HepG2 (cell line): ENCODE measurements around the gene FCAMR. TPM values are rescaled to one million over a fixed set of nuclear protein-coding genes. Genes with fewer than 3 reads are reported as not detected.

Experiments used
- ATAC-seq: fragments of 200-7000 bp; cut with Tn5 transposase; 3 replicates; pipeline ENCODE4 v1.9.1; 2020; ENCODE audit warnings: mild to moderate bottlenecking, moderate library complexity
- BruUV-seq: library from RNA; stranded (reverse); fragments of 400-500 nt; replicated peaks from 2 replicates; lab custom pipeline; 2021; lab: Mats Ljungman, UMichigan
- CTCF ChIA-PET: fragments of 300-600 bp; formaldehyde crosslinking; extraction: SDS; loops from one replicate; lab custom pipeline; 2021; ENCODE audit warnings: low total read pairs, inconsistent platforms, low intra/inter-chr PET ratio; lab: Yijun Ruan, JAX
- POLR2A ChIA-PET: fragments of 350-600 bp; sonication (Branson Sonifier 250); formaldehyde crosslinking; loops from one replicate; lab custom pipeline; 2020; ENCODE audit warnings: antibody characterized with exemption, inconsistent platforms; lab: Yijun Ruan, JAX
- DNase-seq: peaks from one replicate; pipeline ENCODE4 v3.0.0-alpha.2; 2015; ENCODE audit warnings: low spot score
- FAIRE-seq: peaks from 3 replicates; lab custom pipeline; 2011; peaks lifted over from hg19 to GRCh38; lab: Jason Lieb, UNC
- H2AFZ ChIP-seq: one replicate; pipeline ENCODE4 v1.6.1; 2011; ENCODE audit warnings: low read length, inconsistent platforms
- H3K27ac ChIP-seq: fragments of 300-600 bp; 3 replicates; pipeline ENCODE4 v1.8.0; 2011; ENCODE audit warnings: mixed run types, mild to moderate bottlenecking, mixed read lengths, low read length, inconsistent platforms; ENCODE audit not compliant: insufficient read depth; ENCODE audit errors: extremely low read length
- H3K27me3 ChIP-seq, 2 experiments: fragments of 200-600 bp in 1 of 2; 2 replicates in 1 of 2; 3 replicates in 1 of 2; pipeline versions ENCODE4 v1.6.0 to v1.8.0; 2011; ENCODE audit warnings: low read length in 2 of 2, mild to moderate bottlenecking in 2 of 2, moderate library complexity in 2 of 2, inconsistent platforms in 1 of 2; ENCODE audit not compliant: insufficient read depth in 2 of 2, control insufficient read depth in 1 of 2
- H3K36me3 ChIP-seq, 2 experiments: fragments of 200-600 bp in 1 of 2; replicated peaks in 1 of 2; 2 replicates in 1 of 2; 3 replicates in 1 of 2; pipeline versions ENCODE4 v1.5.1 to v1.8.0; 2011; ENCODE audit warnings: low read length in 2 of 2, inconsistent platforms in 1 of 2; ENCODE audit not compliant: insufficient read depth in 2 of 2, control insufficient read depth in 1 of 2
- H3K4me1 ChIP-seq: 2 replicates; pipeline ENCODE4 v1.5.1; 2012; ENCODE audit warnings: low read length, inconsistent platforms; ENCODE audit not compliant: insufficient read depth
- H3K4me2 ChIP-seq: 2 replicates; pipeline ENCODE4 v1.6.0; 2011; ENCODE audit warnings: low read depth, low read length, inconsistent platforms
- H3K4me3 ChIP-seq, 3 experiments: fragments of 200-600 bp in 1 of 3; sonication (generic), shearing (Covaris generic) in 1 of 3; replicated peaks in 1 of 3; 2 replicates each; pipeline ENCODE4 v1.5.1; 2011 to 2016; ENCODE audit warnings: low read length in 3 of 3, inconsistent platforms in 2 of 3, low read depth in 2 of 3, mild to moderate bottlenecking in 2 of 3, control low read depth in 1 of 3, mixed read lengths in 1 of 3; ENCODE audit not compliant: insufficient read depth in 1 of 3
- H3K79me2 ChIP-seq: one replicate; pipeline ENCODE4 v1.6.1; 2011; ENCODE audit warnings: low read length, inconsistent platforms; ENCODE audit not compliant: insufficient read depth
- H3K9ac ChIP-seq: 2 replicates; pipeline ENCODE4 v1.6.0; 2011; ENCODE audit warnings: mild to moderate bottlenecking, low read depth, low read length, inconsistent platforms; ENCODE audit not compliant: insufficient read depth
- H3K9me3 ChIP-seq: 2 replicates; pipeline ENCODE4 v1.5.1; 2012; ENCODE audit warnings: mild to moderate bottlenecking, low read length
- H4K20me1 ChIP-seq: 2 replicates; pipeline ENCODE4 v1.6.0; 2011; ENCODE audit warnings: inconsistent platforms, mild to moderate bottlenecking, low read length, moderate library complexity; ENCODE audit not compliant: insufficient read depth
- BRCA1 ChIP-seq: sonication (generic); formaldehyde crosslinking; IDR thresholded peaks from 2 replicates; pipeline ENCODE4 v1.4.0; 2020; ENCODE audit warnings: missing genetic modification reagents
- CEBPB ChIP-seq: IDR thresholded peaks from 2 replicates; pipeline ENCODE4 v1.6.1; 2011; ENCODE audit warnings: low read depth, low read length, improper control_type of control experiment, borderline replicate concordance
- POLR2AphosphoS5 ChIP-seq: IDR thresholded peaks from 2 replicates; pipeline ENCODE4 v1.6.1; 2012; ENCODE audit warnings: low read depth, low read length
- RAD51 ChIP-seq: fragments of 450-650 bp; IDR thresholded peaks from 2 replicates; pipeline ENCODE4 v1.6.1; 2016; ENCODE audit warnings: borderline replicate concordance
- RELA ChIP-seq: sonication (generic); formaldehyde crosslinking; IDR thresholded peaks from 2 replicates; pipeline ENCODE4 v1.4.0; 2020; ENCODE audit warnings: missing genetic modification reagents
- SMARCE1 ChIP-seq: fragments of 450-650 bp; IDR thresholded peaks from 2 replicates; pipeline ENCODE4 v1.6.1; 2017; ENCODE audit warnings: borderline replicate concordance
- THAP11 ChIP-seq: IDR thresholded peaks from 2 replicates; pipeline ENCODE4 v1.6.1; 2016; ENCODE audit warnings: missing biosample characterization, missing genetic modification reagents
- WGBS: methylation state at CpG from one replicate; pipeline ENCODE4 v1.1.6; 2017; ENCODE audit warnings: low lambda C conversion rate; 5-methylcytosine and 5-hydroxymethylcytosine counted together
- in situ Hi-C: cut with HindIII; loops from 2 replicates; pipeline ENCODE4 v1.10.0; 2017; ENCODE audit warnings: low pct_unique_long_range_greater_than_20kb; ENCODE audit not compliant: extremely low pct_ligation_motif_present
- intact Hi-C: fragments of 100-400 bp; cut with micrococcal nuclease; formaldehyde crosslinking; loops from one replicate; pipeline ENCODE4 v1.10.0; 2022; ENCODE audit not compliant: unreplicated experiment
- polyA plus RNA-seq, 8 experiments: library from polyadenylated mRNA; depleted of rRNA in 3 of 8; stranded (reverse) in 7 of 8; unstranded in 1 of 8; fragments of >200 nt; fragmentation: Illumina TruSeq in 4 of 8; extraction: Trizol in 4 of 8; gene quantifications; 2 replicates each; pipeline versions ENCODE4 v1.2.1 to v1.2.3, GENCODE V29; 2011 to 2016; ENCODE audit warnings: low read depth in 4 of 8, missing spikeins in 1 of 8, mixed read lengths in 1 of 8; ENCODE audit not compliant: insufficient read depth in 1 of 8
- total RNA-seq, 5 experiments: library from RNA; depleted of rRNA; stranded (reverse); fragments of >200 nt; fragmentation: Illumina TruSeq; extraction: Trizol; gene quantifications; 2 replicates each; pipeline ENCODE4 v1.2.3, GENCODE V29; 2016; ENCODE audit warnings: low read depth in 1 of 5
- TF ChIP-seq, protein P1 (sequence below): sonication (generic); formaldehyde crosslinking; IDR thresholded peaks from 2 replicates; pipeline ENCODE4 v1.5.0; 2020; ENCODE audit warnings: missing genetic modification reagents
- TF ChIP-seq, protein P2 (sequence below): sonication (generic); formaldehyde crosslinking; IDR thresholded peaks from 2 replicates; pipeline ENCODE4 v1.5.0; 2020; ENCODE audit warnings: mild to moderate bottlenecking, missing genetic modification reagents, borderline replicate concordance
- TF ChIP-seq, protein P3 (sequence below): sonication (generic); formaldehyde crosslinking; conservative IDR thresholded peaks from 2 replicates; pipeline ENCODE4 v1.4.0; 2020; ENCODE audit warnings: mild to moderate bottlenecking, missing genetic modification reagents, moderate library complexity
- TF ChIP-seq, protein P4 (sequence below): sonication (generic); formaldehyde crosslinking; IDR thresholded peaks from 2 replicates; pipeline ENCODE4 v1.9.0; 2022; ENCODE audit warnings: missing genetic modification reagents, mild to moderate bottlenecking, borderline replicate concordance
- TF ChIP-seq, protein P5 (sequence below): sonication (generic); formaldehyde crosslinking; IDR thresholded peaks from 2 replicates; pipeline ENCODE4 v1.5.1; 2020; ENCODE audit warnings: missing genetic modification reagents, mild to moderate bottlenecking, borderline replicate concordance

The FCAMR gene
- total and polyA plus RNA-seq, 2 of the 13 experiments (the other 11 are each of a cell fraction or from before 2014, with no cell fraction given), result not detected

DNA sequence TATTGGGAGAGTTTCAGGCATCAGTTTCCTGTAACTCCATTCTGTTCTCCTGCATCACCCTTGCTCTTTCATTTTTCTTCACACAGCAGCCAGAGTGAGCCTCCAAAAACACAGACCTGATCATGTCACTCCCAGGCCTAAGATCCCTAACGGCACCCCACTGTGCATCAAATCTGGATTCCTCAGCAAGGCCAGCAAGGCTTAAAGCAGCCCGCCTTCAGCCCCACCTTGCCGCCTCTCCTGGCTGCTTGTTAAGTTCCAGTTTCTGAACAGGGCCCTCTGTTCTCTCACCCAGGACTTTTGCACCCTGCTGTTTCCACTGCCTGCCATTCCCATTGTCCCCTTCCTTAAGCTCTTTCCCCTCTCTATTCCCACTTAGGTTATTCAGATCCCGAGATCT, 33.0 kb upstream of the FCAMR start:
- CTCF ChIA-PET, result no interaction called here
- Histone ChIP-seq H3K27me3 (no peaks in the 10 kb centered on the region), H3K4me1 (peaks cover 61% of the 10 kb centered on the region), H3K9me3 (no peaks in the 10 kb centered on the region), H3K4me3 (peak overlapping the region in 2 of 3 experiments; percentile 18 to 51; a peak in 3 of 6 replicates), H3K9ac (peak overlapping the region; percentile 37; the same call in 1 of the 2 replicates), H3K4me2 (peak overlapping the region; percentile 70), H3K79me2 (no peaks in the 10 kb centered on the region), H2AFZ (peak overlapping the region; percentile 79), H3K27ac (no peak overlapping the region), H3K36me3 (no peaks in the 10 kb centered on the region), H4K20me1 (no peaks in the 10 kb centered on the region)
- no TSS peak for BruUV-seq
- in situ Hi-C loops (no loop called here), intact Hi-C loops (no loop called here)
- POLR2A ChIA-PET, result no interaction called here
- FAIRE-seq, result no peak
- ATAC-seq, result peak; percentile 28
- DNase-seq, result no peak
- 2% methylated on average over 4 of the region's 4 CpGs for WGBS
- TF ChIP-seq RELA (CRISPR knock-in tag) (no peak), CEBPB (no peak), THAP11 (no peak), POLR2AphosphoS5 (no peak), SMARCE1 (no peak), BRCA1 (CRISPR knock-in tag) (no peak), RAD51 (no peak)
- TF ChIP-seq, protein P1, sequence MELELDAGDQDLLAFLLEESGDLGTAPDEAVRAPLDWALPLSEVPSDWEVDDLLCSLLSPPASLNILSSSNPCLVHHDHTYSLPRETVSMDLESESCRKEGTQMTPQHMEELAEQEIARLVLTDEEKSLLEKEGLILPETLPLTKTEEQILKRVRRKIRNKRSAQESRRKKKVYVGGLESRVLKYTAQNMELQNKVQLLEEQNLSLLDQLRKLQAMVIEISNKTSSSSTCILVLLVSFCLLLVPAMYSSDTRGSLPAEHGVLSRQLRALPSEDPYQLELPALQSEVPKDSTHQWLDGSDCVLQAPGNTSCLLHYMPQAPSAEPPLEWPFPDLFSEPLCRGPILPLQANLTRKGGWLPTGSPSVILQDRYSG, result no peak
- TF ChIP-seq, protein P2, sequence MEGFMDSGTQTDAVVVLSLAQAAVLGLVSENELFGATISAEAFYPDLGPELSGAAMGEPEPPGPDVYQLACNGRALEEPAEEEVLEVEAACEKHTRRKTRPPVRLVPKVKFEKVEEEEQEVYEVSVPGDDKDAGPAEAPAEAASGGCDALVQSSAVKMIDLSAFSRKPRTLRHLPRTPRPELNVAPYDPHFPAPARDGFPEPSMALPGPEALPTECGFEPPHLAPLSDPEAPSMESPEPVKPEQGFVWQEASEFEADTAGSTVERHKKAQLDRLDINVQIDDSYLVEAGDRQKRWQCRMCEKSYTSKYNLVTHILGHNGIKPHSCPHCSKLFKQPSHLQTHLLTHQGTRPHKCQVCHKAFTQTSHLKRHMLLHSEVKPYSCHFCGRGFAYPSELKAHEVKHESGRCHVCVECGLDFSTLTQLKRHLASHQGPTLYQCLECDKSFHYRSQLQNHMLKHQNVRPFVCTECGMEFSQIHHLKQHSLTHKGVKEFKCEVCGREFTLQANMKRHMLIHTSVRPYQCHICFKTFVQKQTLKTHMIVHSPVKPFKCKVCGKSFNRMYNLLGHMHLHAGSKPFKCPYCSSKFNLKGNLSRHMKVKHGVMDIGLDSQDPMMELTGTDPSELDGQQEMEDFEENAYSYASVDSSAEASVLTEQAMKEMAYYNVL (CRISPR knock-in tag), result no peak
- TF ChIP-seq, protein P3, sequence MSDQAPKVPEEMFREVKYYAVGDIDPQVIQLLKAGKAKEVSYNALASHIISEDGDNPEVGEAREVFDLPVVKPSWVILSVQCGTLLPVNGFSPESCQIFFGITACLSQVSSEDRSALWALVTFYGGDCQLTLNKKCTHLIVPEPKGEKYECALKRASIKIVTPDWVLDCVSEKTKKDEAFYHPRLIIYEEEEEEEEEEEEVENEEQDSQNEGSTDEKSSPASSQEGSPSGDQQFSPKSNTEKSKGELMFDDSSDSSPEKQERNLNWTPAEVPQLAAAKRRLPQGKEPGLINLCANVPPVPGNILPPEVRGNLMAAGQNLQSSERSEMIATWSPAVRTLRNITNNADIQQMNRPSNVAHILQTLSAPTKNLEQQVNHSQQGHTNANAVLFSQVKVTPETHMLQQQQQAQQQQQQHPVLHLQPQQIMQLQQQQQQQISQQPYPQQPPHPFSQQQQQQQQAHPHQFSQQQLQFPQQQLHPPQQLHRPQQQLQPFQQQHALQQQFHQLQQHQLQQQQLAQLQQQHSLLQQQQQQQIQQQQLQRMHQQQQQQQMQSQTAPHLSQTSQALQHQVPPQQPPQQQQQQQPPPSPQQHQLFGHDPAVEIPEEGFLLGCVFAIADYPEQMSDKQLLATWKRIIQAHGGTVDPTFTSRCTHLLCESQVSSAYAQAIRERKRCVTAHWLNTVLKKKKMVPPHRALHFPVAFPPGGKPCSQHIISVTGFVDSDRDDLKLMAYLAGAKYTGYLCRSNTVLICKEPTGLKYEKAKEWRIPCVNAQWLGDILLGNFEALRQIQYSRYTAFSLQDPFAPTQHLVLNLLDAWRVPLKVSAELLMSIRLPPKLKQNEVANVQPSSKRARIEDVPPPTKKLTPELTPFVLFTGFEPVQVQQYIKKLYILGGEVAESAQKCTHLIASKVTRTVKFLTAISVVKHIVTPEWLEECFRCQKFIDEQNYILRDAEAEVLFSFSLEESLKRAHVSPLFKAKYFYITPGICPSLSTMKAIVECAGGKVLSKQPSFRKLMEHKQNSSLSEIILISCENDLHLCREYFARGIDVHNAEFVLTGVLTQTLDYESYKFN (CRISPR knock-in tag), result 0 out of 2 replicates have a peak, but pooled peaks have one; percentile 16
- TF ChIP-seq, protein P4, sequence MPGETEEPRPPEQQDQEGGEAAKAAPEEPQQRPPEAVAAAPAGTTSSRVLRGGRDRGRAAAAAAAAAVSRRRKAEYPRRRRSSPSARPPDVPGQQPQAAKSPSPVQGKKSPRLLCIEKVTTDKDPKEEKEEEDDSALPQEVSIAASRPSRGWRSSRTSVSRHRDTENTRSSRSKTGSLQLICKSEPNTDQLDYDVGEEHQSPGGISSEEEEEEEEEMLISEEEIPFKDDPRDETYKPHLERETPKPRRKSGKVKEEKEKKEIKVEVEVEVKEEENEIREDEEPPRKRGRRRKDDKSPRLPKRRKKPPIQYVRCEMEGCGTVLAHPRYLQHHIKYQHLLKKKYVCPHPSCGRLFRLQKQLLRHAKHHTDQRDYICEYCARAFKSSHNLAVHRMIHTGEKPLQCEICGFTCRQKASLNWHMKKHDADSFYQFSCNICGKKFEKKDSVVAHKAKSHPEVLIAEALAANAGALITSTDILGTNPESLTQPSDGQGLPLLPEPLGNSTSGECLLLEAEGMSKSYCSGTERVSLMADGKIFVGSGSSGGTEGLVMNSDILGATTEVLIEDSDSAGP (CRISPR knock-in tag), result peak; percentile 19; the same call in 1 of the 2 replicates
- TF ChIP-seq, protein P5, sequence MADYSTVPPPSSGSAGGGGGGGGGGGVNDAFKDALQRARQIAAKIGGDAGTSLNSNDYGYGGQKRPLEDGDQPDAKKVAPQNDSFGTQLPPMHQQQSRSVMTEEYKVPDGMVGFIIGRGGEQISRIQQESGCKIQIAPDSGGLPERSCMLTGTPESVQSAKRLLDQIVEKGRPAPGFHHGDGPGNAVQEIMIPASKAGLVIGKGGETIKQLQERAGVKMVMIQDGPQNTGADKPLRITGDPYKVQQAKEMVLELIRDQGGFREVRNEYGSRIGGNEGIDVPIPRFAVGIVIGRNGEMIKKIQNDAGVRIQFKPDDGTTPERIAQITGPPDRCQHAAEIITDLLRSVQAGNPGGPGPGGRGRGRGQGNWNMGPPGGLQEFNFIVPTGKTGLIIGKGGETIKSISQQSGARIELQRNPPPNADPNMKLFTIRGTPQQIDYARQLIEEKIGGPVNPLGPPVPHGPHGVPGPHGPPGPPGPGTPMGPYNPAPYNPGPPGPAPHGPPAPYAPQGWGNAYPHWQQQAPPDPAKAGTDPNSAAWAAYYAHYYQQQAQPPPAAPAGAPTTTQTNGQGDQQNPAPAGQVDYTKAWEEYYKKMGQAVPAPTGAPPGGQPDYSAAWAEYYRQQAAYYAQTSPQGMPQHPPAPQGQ (CRISPR knock-in tag), result no peak
